ENCODE measurements around the gene CALML3.

Gene CALML3

DNA sequence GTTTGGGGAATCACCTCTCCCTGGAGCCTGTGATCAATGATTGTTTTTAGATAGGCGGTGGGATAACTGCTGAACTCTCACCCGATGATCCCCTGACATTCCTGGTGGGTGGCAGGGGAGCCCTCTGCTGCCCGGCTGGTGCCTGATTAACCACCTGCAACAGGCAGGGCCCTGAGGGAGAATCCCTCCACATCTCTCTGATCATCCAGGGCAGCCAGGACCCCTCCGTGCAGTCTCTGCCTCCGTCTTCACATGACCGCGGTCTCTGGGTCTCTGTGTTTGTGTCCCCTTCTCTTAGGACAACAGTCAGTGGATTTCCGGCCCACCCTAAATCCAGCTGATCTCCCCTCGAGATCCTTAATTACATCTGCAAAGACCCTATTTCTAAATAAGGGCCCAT, 42.7 kb upstream of the CALML3 start:
- no peaks in the 10 kb centered on the region for H3K9me3 ChIP-seq (ENCODE audit: control insufficient read depth, insufficient read depth, low read depth, low read length)
- no peaks in the 10 kb centered on the region for H3K36me3 ChIP-seq (ENCODE audit: control insufficient read depth, insufficient read depth, low read length)
- no peaks in the 10 kb centered on the region for H3K27me3 ChIP-seq (ENCODE audit: control insufficient read depth, insufficient read depth, low read length)
- H3K27ac ChIP-seq (ENCODE audit: low read depth, low read length) = no peak overlapping the region
- no peak overlapping the region for H3K9ac ChIP-seq (ENCODE audit: low read length)
- H3K4me1 ChIP-seq (ENCODE audit: control insufficient read depth, insufficient read depth, low read length) = peaks cover 33% of the 10 kb centered on the region
- H3K4me3 ChIP-seq (ENCODE audit: low read depth, low read length) = no peak overlapping the region

DNA sequence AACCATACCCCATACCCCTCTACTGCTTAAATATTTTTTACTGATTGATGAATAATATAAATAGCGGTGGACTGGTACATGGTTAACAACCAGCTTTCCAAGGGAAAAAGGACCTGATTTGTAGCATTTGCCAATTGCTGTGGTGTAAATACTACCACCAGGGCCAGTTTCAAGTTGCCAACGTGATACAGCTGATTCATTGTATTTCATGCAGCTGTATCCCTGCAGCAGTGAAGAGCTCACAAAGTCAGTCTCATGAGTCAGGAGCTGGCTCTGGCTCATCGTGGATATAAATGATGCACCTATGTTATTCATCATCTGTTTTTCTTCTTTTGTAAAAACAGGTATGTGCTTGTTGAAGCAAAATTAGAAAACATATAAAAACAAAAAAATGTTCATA, 40.6 kb upstream of the CALML3 start:
- H3K4me1 ChIP-seq (ENCODE audit: control insufficient read depth, insufficient read depth, low read length) = peaks cover 21% of the 10 kb centered on the region
- no peak overlapping the region for H3K9ac ChIP-seq (ENCODE audit: low read length)
- no peaks in the 10 kb centered on the region for H3K9me3 ChIP-seq (ENCODE audit: control insufficient read depth, insufficient read depth, low read depth, low read length)
- no peaks in the 10 kb centered on the region for H3K27me3 ChIP-seq (ENCODE audit: control insufficient read depth, insufficient read depth, low read length)
- H3K36me3 ChIP-seq (ENCODE audit: control insufficient read depth, insufficient read depth, low read length) = no peaks in the 10 kb centered on the region
- no peak overlapping the region for H3K27ac ChIP-seq (ENCODE audit: low read depth, low read length)
- no peak overlapping the region for H3K4me3 ChIP-seq (ENCODE audit: low read depth, low read length)

DNA sequence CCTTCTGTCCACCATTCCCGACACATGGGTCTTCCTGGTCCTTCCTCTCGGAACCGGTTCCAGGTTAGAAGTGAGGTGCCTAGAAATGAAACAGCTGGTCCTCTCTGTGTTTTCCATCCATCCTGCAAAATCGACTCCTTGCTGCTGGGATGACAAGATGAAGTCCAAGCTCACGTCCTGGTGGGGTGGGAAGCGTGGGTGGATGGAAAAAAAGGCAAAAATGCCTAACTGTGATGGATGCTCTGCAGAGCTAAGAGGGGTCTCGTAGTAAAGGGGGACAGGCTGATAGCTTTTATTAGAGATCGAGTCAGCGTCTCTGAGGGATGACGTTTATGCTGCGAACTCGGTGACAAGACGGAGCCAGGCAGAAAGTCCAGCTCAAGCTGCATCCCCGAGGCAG, 39.5 kb upstream of the CALML3 start:
- Histone ChIP-seq H3K36me3 (ENCODE audit: control insufficient read depth, insufficient read depth, low read length) (no peaks in the 10 kb centered on the region), H3K4me1 (ENCODE audit: control insufficient read depth, insufficient read depth, low read length) (peaks cover 21% of the 10 kb centered on the region), H3K27ac (ENCODE audit: low read depth, low read length) (no peak overlapping the region), H3K27me3 (ENCODE audit: control insufficient read depth, insufficient read depth, low read length) (no peaks in the 10 kb centered on the region), H3K4me3 (ENCODE audit: low read depth, low read length) (no peak overlapping the region), H3K9ac (ENCODE audit: low read length) (no peak overlapping the region), H3K9me3 (ENCODE audit: control insufficient read depth, insufficient read depth, low read depth, low read length) (no peaks in the 10 kb centered on the region)

DNA sequence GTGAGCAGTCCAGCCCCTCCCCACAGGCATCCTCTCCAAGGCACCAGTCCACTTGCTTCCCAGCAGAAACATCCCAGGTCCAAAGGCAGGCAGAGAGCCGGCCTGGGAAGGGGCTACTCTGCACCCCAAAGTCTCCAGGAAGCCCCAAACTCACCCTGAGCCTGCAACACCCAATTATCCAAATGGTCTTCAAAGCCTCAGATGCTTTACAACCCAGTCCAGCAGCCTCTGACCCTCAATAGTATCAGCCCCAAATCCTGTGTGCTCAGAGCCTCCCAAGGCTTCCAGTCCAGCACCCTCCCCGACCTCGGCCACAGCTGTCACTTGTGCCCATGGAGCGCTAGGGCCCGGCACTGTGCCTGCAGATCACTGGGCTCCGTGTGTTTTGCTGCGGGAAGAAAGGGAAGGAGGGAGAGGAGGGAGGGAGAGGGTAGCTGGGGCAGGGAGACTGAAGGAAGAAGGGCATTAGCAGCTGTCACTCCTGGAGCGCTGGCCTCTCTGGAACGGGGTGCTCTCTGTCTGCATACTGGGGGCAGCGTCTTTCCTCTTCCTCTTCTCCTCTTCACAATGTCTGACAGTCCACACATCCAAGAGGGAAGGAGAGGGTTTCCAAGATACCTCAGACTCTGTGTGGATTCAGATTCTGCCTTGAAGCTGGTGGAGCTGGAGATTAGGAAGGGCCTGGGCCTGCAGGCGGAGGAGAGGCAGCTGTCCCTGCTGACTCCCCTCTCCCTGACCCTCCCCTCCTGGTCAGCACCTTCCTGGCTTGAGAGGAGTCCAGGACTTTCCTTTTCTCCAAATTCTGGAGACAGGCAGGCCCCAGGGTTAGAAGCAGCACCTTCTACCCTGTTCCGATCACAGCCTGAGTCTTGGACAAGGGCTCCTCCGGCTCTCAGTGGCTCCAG, 38.6 kb upstream of the CALML3 start:
- Histone ChIP-seq H3K27ac (ENCODE audit: low read depth, low read length) (no peak overlapping the region), H3K9ac (ENCODE audit: low read length) (no peak overlapping the region), H3K4me1 (ENCODE audit: control insufficient read depth, insufficient read depth, low read length) (peaks cover 21% of the 10 kb centered on the region), H3K4me3 (ENCODE audit: low read depth, low read length) (no peak overlapping the region; the same call in 1 of the 2 replicates), H3K27me3 (ENCODE audit: control insufficient read depth, insufficient read depth, low read length) (no peaks in the 10 kb centered on the region), H3K36me3 (ENCODE audit: control insufficient read depth, insufficient read depth, low read length) (no peaks in the 10 kb centered on the region), H3K9me3 (ENCODE audit: control insufficient read depth, insufficient read depth, low read depth, low read length) (peaks cover 4% of the 10 kb centered on the region; the same call in 1 of the 2 replicates)

DNA sequence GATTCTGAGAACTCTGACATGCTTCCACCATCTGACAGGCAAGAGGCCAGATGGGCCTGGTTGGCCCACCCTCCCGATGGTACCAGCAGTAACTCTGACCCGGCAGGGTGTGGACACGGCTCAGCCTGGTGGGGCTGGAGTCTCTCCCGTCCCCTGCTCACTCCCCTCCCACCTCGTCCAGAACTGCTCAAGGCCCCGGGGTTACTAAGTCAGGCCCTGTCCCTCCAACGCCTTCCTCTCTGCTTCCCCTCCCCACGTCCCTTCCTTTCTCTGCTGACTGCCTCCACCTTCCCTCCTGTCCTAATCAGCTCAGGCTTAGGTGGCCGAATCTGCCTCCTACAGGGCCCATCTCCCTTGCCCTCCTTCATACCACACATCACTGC, 37.9 kb upstream of the CALML3 start:
- no peak overlapping the region for H3K27ac ChIP-seq (ENCODE audit: low read depth, low read length)
- H3K9me3 ChIP-seq (ENCODE audit: control insufficient read depth, insufficient read depth, low read depth, low read length) = peaks cover 8% of the 10 kb centered on the region; the same call in 1 of the 2 replicates
- no peak overlapping the region for H3K9ac ChIP-seq (ENCODE audit: low read length)
- H3K36me3 ChIP-seq (ENCODE audit: control insufficient read depth, insufficient read depth, low read length) = no peaks in the 10 kb centered on the region
- H3K4me3 ChIP-seq (ENCODE audit: low read depth, low read length) = no peak overlapping the region
- peaks cover 21% of the 10 kb centered on the region for H3K4me1 ChIP-seq (ENCODE audit: control insufficient read depth, insufficient read depth, low read length)
- no peaks in the 10 kb centered on the region for H3K27me3 ChIP-seq (ENCODE audit: control insufficient read depth, insufficient read depth, low read length)

DNA sequence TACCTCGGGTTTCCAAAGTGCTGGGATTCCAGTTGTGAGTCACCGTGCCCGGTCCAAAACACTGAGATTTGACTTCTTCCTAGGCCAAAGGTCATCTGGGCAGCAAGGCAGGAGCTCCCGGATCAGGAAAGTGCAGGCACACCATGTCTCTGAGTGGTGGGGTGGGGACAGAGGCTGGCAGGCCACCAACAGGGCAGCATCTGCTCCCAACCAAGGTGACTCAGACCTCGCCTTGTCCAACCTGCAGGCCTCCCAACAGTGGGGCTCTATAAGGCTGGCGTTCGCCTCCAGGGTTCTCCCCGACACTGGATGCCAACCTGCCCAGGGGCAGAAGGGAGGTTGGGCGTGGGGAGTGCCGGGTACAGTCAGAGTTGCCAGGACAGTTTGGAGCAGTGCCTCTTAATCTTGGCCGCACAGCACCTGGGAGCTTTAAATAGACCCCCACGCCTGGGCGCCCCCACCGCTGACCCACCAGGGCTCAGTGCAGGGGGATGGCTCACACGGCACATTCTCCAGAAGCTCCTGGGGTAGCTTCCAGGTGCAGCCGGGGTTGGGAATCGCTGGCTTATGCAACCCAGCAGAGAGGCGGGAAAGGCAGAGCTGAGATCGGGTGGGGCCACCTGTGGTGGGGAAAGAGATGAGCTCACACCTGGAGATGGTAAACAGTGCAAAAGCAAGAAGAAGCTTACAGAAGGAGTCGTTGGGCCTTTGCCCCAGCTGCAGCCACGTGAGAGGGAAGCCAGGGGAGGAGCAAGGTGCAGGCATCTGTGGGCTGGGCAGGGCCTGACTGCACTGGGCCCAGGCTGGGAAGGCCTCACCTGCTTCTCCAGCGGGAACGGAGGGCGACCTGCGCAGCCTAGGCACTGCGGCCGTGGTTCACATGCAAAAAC, 36.2 kb upstream of the CALML3 start:
- Histone ChIP-seq H3K27me3 (ENCODE audit: control insufficient read depth, insufficient read depth, low read length) (no peaks in the 10 kb centered on the region), H3K4me3 (ENCODE audit: low read depth, low read length) (no peak overlapping the region), H3K4me1 (ENCODE audit: control insufficient read depth, insufficient read depth, low read length) (peaks cover 21% of the 10 kb centered on the region), H3K9me3 (ENCODE audit: control insufficient read depth, insufficient read depth, low read depth, low read length) (peaks cover 21% of the 10 kb centered on the region), H3K9ac (ENCODE audit: low read length) (no peak overlapping the region), H3K36me3 (ENCODE audit: control insufficient read depth, insufficient read depth, low read length) (no peaks in the 10 kb centered on the region), H3K27ac (ENCODE audit: low read depth, low read length) (no peak overlapping the region)

DNA sequence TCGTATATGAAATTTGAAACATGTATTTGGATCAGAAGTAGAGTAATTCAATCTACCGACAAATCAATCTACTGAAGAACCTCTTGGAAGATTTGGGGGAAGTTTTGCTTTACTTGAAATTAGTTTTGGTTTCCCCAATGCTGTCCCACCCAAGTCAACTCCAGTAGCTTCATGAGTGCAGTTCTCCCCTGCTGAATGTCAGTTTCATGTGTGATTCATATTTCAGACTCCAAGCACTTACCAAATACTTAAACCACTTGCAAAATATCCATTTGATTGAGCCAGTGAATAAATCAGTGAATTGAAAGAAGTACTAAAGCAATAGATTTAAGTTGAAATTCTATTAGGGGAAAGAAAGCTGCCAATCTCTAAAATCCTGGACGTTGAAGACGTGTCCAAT, 34.7 kb upstream of the CALML3 start:
- H3K27ac ChIP-seq (ENCODE audit: low read depth, low read length) = no peak overlapping the region

DNA sequence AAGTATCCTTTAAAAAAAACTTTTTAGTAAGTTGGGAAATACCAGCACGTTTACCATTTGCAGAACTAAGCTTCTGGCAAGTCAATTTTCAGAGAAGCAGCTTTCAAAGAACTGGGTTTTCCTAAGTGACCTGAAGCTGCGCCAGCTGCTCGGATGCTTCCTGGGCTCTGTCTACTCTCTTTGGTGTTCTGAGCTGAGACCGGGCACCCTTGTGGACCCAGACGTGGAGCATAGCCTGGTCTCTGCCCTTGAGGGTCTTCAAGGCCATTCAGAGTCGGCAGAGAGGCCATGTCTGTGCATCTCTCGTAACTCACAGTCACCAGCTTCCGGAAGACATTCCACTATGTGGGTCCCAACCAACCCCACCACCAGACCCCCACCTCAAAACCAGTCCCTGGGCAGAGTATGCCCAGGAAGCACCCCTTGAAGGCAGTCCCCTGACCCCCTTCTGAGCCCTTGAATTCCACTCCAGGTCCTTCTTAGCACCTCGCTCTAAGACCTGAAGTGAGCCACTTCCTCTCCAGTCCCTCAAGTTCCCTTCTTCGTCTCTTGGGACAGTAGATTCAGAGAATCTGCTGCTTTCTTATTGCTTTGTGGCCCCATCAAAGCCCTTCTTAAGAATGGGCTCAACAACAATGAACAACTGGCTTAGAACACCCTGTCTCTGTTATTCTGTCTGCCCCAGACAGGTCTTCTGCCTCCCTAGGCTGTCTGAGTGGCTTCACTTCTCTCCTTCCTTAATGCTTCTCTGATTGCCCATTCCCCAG, 33.9 kb upstream of the CALML3 start:
- Histone ChIP-seq H3K27ac (ENCODE audit: low read depth, low read length) (no peak overlapping the region), H3K4me3 (ENCODE audit: low read depth, low read length) (no peak overlapping the region), H3K36me3 (ENCODE audit: control insufficient read depth, insufficient read depth, low read length) (no peaks in the 10 kb centered on the region), H3K27me3 (ENCODE audit: control insufficient read depth, insufficient read depth, low read length) (no peaks in the 10 kb centered on the region), H3K9me3 (ENCODE audit: control insufficient read depth, insufficient read depth, low read depth, low read length) (peaks cover 21% of the 10 kb centered on the region), H3K9ac (ENCODE audit: low read length) (no peak overlapping the region), H3K4me1 (ENCODE audit: control insufficient read depth, insufficient read depth, low read length) (peaks cover 20% of the 10 kb centered on the region)

More for the DNA sequence above, 34.7 kb upstream of the CALML3 start:
- H3K27me3 ChIP-seq (ENCODE audit: control insufficient read depth, insufficient read depth, low read length) = no peaks in the 10 kb centered on the region
- no peak overlapping the region for H3K9ac ChIP-seq (ENCODE audit: low read length)
- peaks cover 21% of the 10 kb centered on the region for H3K9me3 ChIP-seq (ENCODE audit: control insufficient read depth, insufficient read depth, low read depth, low read length)
- peaks cover 21% of the 10 kb centered on the region for H3K4me1 ChIP-seq (ENCODE audit: control insufficient read depth, insufficient read depth, low read length)
- H3K36me3 ChIP-seq (ENCODE audit: control insufficient read depth, insufficient read depth, low read length) = no peaks in the 10 kb centered on the region
- no peak overlapping the region for H3K4me3 ChIP-seq (ENCODE audit: low read depth, low read length)

DNA sequence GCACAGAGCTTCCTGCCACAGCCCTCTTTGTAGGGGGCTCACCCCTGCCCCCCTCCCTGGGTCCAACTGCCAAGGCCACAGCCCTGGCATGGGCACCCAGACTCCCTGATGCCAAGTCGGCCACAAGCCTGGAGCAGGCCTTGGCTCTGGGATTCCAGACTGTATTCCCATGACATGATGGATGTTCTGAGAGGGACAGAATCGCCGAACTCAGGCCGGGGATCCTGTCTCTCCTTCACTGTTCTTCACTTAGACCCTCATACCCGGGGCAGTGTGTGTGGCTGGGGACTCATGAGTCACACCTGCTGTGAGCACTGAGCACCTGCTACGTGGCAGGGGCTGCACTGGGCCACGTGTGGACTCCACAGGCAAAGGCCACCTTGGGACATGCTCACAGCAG, 33.3 kb upstream of the CALML3 start:
- Histone ChIP-seq H3K27ac (ENCODE audit: low read depth, low read length) (no peak overlapping the region), H3K36me3 (ENCODE audit: control insufficient read depth, insufficient read depth, low read length) (no peaks in the 10 kb centered on the region), H3K27me3 (ENCODE audit: control insufficient read depth, insufficient read depth, low read length) (no peaks in the 10 kb centered on the region), H3K9me3 (ENCODE audit: control insufficient read depth, insufficient read depth, low read depth, low read length) (peaks cover 21% of the 10 kb centered on the region), H3K9ac (ENCODE audit: low read length) (no peak overlapping the region), H3K4me1 (ENCODE audit: control insufficient read depth, insufficient read depth, low read length) (peaks cover 16% of the 10 kb centered on the region), H3K4me3 (ENCODE audit: low read depth, low read length) (no peak overlapping the region)

DNA sequence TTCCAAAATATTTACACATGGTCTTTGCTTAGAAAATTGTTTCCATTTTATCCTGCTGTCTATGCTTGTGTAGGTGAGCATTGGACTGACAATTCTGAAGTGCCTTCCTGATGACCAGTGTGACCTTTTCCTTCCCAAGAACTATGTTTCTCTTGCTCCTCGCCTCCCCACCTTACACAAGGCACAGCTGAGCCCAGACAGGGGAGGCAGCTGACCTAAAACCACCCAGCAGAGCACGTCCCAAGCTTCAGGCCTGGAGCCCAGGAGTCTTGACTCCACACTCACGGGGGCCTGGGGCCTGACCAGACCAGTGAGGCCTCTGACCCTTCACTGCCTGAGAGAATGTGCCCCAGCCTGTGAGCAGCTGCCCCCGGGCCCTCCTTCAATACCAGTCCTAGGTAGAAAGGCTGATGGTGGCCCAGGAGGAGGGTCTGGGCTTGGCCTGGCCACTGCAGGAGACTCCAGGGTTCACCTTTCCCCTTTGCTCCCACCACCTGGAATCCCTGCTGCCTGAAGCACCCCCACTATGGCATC, 32.4 kb upstream of the CALML3 start:
- Histone ChIP-seq H3K9me3 (ENCODE audit: control insufficient read depth, insufficient read depth, low read depth, low read length) (peaks cover 21% of the 10 kb centered on the region), H3K9ac (ENCODE audit: low read length) (no peak overlapping the region), H3K27me3 (ENCODE audit: control insufficient read depth, insufficient read depth, low read length) (no peaks in the 10 kb centered on the region), H3K27ac (ENCODE audit: low read depth, low read length) (no peak overlapping the region), H3K36me3 (ENCODE audit: control insufficient read depth, insufficient read depth, low read length) (no peaks in the 10 kb centered on the region), H3K4me3 (ENCODE audit: low read depth, low read length) (no peak overlapping the region), H3K4me1 (ENCODE audit: control insufficient read depth, insufficient read depth, low read length) (peaks cover 10% of the 10 kb centered on the region)

All from HUES6 (cell line).